GM19238 (cell line): ENCODE data around the gene PLCL1.
"Not testable (repeated sequence)": the region's sequence is repeated elsewhere in the genome, so short reads cannot be mapped to it uniquely, and the experiment has no call there.

Experiments
- DNase-seq: peaks from one replicate; pipeline ENCODE4 v3.0.0; 2011; ENCODE audit warnings: low spot score; ENCODE audit not compliant: insufficient read length

Gene PLCL1

DNA sequence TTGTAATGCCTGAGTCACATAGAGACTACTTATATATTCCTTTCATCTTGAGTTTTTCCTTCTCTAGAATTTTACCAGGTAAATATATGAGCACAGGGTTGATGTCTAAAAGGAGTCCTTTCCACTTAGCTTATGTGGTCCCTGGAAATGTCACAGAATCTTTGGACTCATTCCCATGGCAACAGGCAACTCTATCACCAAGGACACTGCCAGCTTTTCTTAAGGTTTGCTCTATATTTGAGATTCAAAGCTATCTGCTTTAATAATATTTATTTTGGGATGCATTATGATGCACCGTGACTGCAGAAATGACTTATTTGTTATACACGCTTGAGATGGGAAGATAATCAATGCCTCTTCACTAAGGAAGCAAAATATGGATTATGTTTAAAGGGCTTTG is 363.0 kb downstream of the PLCL1 start:
- no peak for DNase-seq

DNA sequence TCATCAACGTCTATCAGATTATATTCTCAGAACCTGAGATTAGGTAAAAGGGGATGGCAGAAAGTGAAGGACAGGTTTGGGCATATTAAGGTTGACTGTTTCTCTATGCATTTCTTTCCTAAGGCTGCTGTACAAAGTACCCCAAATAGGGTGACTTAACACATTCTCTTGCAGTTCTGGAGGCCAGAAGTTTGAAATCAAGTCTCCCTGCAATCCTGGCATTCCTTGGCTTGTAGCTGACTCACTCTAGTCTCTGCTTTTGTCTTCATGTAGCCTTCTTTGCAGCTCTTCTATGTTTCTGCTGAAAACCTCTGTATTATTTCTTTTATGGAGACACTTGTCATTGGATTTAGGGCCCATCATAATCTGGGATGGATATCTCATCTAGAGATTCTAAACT is 364.3 kb downstream of the PLCL1 start:
- no peak for DNase-seq

DNA sequence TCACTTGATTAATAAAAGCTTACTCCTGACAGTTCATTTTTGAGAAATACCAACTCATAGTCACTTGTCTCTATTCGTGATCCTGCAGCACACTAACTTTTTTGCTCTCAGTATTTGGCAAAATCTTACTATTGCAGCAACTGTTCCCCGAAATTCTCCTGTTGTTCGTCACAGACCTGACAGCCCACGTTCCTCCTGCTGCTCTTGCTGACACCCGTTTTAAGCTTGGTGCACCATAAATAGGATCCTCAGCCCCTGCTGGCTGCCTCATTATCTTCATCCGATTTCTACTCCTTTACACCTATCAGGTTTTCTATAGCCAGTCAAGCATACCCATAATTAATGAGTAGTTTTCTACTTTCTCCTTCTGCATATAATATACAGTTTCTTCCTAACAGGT is 368.8 kb downstream of the PLCL1 start:
- no peak for DNase-seq

DNA sequence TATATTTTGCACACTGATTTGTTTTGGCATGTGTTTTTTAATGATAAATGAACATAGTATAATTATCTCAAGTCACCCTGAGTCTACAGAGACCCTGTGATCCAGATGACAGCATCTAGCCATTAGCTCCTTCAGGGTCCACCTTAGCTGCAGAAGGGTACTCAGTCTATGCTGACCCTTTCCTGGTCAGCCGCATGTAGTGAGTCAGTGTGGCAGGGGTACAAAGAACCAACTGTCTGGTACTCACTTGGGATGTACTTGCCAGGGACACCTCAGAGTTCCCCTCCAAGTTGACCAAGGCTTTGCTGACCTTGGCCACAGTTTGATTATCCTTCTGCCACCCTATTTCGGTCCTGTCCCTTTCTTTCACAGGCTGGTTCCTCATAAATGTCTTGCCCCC is 369.5 kb downstream of the PLCL1 start:
- DNase-seq = no peak

DNA sequence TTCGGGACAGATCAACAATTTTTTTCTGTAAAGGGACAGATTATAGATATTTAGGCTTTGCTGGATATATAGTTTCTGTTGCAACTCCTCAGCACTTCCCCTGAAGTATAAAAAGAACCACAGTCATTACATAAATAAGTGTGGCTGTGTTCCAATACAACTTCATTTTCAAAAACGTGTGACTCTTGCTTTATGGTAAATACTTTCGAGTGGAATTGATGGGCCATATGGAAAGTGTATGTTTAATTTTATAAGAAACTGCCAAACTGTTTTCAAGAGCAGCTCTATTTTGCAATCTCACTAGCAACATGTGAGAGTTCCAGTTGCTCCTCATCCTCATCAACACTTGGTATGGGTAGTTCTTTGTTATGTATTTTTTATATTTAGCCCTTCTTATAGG is 370.9 kb downstream of the PLCL1 start:
- DNase-seq = no peak

DNA sequence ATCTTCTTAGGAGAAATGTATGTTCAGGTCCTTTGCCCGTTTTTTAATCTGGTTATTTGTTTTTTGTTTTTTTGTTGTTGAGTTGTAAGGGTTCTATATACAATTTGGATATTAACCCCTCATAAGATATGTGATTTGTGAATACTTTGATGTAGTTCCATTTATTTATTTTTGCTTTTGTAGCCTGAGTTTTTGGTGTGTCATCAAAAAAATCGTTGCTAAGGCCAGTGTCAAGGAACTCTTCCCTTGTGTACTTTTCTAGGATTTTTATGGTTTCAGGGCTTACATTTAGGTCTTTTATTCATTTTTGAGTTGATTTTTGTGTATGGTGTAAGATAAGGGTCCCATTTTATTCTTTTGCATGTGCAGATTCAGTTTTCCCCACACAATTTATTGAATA is 372.6 kb downstream of the PLCL1 start:
- DNase-seq = no peak

DNA sequence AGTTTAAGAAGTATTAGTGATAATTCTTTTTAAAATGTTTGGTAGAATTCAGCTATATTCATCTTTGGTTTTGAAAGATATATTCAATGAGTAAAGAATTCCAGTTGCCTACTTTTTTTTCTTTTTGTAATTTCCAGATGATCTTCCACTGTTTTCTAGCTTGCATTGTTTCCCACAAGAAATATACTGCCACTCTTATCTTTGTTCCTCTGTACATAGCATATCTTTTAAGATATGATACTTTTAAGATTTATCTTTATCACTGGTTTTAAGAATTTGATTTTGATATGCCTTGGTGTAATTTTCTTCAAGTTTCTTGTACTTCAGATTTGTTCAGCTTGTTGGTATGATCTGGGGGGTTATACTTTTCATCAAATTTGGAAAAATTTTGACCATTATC is 374.4 kb downstream of the PLCL1 start:
- no peak for DNase-seq

DNA sequence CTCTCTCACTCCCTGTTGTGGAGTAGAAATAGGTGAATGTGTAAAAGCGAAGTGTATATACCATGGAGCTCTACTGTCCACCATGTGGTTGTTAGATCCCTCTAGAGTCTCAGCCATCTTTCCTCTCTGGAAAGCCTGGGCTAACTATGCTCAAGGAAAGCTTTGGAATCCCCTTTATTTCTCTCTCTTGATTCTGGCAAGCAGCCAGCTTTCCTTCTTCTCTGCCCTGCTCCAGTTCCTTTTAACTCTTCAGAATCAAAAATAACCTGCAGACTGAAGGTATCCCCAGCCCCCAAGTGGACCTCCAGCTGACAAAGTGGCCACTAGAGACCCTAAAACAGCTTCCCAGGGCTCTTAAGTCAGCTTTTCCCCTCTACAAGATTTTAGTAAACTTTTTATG is 381.9 kb downstream of the PLCL1 start:
- no peak for DNase-seq

DNA sequence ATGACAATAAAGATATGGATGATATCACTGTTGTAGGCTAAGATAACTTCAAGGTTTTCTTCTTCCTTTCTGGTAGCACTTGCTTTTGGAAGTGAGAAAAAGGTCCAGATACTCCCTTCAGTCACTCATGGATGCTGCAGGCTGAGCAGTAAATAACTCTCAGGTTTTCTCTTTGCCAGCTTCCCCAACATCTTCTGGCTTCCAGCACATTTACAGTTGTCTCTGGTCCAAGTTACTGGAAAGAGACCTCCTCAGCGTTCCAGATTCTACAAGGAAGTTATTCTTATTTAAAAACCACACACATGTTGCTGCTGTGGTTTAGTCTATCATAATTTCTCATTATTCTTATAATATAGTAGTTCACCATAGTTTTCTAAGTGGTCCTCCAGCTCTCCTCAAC is 383.4 kb downstream of the PLCL1 start:
- no peak for DNase-seq

DNA sequence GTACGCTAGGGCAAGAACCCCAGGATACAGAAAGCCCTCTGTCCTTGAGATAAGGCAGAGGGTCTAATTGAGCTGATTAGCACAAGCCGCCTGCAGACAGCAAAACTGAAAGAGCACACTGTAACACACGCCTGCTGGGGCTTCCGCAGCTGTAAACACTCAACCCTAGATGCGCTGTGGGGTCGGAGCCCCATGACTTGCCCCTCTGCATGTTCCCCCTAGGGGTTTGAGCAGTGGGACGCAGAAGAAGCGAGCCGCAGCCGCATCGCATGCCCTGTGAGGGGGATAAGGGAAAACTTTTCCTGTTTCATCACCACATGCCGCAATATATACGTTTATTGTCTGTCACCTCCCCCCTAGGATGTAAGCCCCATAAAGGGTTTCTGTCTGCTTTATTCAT is 384.6 kb downstream of the PLCL1 start:
- no peak for DNase-seq

DNA sequence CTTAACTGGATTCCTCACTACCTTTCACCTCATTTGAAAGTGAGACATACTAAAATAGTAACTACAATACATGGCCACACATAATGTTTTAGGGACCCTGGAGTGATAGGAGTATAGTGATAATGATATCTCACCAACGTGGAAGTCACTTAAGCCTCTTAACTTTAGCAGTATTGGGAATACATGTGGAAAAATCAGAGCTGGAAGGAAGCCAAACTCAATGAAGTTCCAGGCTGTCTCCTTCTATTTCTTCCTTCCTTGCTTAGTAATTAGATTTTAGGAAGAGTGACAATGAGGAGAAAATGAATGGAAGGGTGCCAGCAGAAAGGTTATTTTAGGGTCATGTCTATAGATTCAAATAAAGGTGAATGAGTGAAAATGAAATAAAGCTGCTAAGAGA is 387.3 kb downstream of the PLCL1 start:
- DNase-seq = no peak

DNA sequence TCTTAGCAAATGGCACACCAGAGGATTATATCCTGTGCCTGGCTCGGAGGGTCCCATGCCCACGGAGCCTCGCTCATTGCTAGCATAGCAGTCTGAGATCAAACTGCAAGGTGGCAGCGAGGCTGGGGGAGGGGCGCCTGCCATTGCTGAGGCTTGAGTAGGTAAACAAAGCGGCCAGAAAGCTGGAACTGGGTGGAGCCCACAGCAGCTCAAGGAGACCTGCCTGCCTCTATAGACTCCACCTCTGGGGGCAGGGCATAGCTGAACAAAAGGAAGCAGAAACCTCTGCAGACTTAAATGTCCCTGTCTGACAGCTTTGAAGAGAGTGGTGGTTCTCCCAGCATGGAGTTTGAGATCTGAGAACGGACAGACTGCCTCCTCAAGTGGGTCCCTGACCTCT is 392.2 kb downstream of the PLCL1 start:
- DNase-seq = not testable (repeated sequence)
